ENCODE measurements around the gene SNAI3.

DNA sequence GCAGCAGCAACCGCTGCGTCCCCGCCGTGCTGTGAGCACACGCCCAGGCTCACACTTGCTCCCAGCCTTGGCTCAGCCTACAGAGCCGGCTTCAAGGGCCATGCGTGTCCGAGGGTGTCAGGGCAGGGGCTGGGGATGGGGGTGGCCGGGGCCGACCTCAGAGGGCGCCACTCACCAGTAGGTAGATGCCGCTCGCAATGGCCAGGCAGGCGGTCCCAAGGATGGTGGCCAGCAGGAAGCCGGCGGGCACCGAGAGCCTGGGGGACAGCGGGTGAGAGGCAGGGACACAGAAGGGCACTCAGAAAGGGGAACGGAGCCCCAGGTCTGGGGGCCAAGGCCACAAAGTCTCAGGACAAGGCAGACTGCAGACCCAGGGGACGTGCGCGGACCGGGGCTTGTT lies 40.4 kb downstream of the SNAI3 start:
- no peak for TF ChIP-seq TAF1 (IDR thresholded peaks at IDR 0.05; ENCODE audit: low read depth)
- TF ChIP-seq, protein P1, sequence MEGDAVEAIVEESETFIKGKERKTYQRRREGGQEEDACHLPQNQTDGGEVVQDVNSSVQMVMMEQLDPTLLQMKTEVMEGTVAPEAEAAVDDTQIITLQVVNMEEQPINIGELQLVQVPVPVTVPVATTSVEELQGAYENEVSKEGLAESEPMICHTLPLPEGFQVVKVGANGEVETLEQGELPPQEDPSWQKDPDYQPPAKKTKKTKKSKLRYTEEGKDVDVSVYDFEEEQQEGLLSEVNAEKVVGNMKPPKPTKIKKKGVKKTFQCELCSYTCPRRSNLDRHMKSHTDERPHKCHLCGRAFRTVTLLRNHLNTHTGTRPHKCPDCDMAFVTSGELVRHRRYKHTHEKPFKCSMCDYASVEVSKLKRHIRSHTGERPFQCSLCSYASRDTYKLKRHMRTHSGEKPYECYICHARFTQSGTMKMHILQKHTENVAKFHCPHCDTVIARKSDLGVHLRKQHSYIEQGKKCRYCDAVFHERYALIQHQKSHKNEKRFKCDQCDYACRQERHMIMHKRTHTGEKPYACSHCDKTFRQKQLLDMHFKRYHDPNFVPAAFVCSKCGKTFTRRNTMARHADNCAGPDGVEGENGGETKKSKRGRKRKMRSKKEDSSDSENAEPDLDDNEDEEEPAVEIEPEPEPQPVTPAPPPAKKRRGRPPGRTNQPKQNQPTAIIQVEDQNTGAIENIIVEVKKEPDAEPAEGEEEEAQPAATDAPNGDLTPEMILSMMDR (IDR thresholded peaks at IDR 0.05; ENCODE audit: poor library complexity, severe bottlenecking) = no peak
- no peak for TF ChIP-seq REST (IDR thresholded peaks at IDR 0.05; ENCODE audit: borderline replicate concordance)
